HG03103 (cell line): ENCODE data around the gene GRID2.

ENCODE experiments used
- ATAC-seq: cut with Tn5 transposase; IDR thresholded peaks from one replicate; pipeline ENCODE4 v1.9.1; 2021; ENCODE audit warnings: low read depth; ENCODE audit not compliant: unreplicated experiment

The GRID2 gene

DNA sequence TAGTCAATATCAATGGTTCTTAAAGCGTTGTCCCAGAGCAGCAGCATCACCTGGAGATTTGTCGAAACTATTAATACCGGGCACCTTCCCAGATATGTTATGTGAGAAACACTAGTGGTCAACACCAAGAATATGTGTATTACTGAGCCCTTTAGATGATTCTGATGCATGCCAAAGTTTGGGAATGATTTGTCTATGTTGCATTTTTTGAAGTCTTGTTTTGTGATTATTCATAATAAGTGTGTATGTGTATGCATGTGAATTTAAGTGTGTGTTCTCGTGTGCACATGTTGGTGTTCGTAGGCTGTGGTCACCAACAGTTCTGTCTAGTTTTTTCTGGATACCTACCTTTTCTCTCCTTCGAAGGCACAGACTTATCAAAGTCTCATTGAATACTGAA lies 749.4 kb downstream of the GRID2 start:
- no peak for ATAC-seq

DNA sequence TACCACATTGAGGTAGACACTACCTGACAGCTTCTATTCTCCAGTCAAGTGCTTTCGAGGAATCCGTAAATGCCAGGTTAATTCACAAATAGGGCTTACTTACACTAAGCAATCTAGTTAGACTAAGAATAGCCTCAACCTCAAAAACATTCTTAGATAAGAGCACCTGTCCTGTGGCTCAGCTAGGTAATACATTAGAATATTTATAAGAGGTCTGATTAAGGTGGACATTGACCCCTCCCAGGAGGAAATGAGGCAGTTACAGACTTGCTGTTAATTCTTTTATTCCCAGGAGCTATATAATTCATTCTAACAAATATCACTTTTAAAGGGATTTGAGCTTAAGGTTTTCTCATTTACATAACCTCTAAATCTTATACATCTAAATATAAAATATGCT lies 758.1 kb downstream of the GRID2 start:
- ATAC-seq: no peak

GRCh38 chr4:93063325-93063724 lies 759.6 kb downstream of the GRID2 start:
- ATAC-seq: no peak

GRCh38 chr4:93065790-93066189 lies 762.0 kb downstream of the GRID2 start:
- ATAC-seq: no peak

DNA sequence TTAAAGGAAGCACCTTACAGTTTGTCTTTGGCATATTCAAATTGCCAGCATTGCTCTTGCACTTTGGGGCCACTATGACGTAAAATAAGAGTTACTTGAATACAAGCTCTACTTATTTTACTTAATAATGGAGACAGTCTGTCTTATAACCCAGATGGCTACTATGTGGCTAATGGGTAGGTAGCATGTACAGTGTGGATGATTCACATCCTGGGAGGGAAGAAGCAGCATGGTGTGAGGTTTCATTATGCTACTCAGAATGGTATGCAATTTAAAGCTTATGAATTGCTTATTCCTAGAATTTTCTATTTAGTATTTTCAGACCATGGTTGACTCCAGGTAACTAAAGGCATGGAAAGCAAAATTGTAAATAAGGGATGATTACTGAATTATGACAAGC lies 763.0 kb downstream of the GRID2 start:
- ATAC-seq: no peak

DNA sequence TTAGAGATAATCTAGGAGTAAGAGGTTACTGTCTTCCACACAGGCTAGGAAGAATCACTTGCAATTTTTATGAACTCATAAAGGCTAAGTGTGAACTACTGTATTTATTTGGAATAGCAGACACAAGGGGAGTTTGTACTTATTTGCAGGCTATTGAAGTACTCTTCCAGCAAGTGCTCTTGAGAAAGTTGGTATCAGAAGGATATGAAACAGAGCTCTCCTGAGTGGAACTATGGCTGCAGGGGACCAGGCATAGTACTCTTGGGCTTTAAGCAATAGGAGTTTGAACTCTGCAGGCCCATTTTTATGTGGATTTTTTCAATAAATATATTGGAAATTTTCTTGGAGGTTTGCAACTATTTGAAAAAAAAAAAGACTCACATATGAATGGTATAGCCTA lies 768.5 kb downstream of the GRID2 start:
- no peak for ATAC-seq

GRCh38 chr4:93080316-93080715 lies 776.5 kb downstream of the GRID2 start:
- ATAC-seq: no peak

DNA sequence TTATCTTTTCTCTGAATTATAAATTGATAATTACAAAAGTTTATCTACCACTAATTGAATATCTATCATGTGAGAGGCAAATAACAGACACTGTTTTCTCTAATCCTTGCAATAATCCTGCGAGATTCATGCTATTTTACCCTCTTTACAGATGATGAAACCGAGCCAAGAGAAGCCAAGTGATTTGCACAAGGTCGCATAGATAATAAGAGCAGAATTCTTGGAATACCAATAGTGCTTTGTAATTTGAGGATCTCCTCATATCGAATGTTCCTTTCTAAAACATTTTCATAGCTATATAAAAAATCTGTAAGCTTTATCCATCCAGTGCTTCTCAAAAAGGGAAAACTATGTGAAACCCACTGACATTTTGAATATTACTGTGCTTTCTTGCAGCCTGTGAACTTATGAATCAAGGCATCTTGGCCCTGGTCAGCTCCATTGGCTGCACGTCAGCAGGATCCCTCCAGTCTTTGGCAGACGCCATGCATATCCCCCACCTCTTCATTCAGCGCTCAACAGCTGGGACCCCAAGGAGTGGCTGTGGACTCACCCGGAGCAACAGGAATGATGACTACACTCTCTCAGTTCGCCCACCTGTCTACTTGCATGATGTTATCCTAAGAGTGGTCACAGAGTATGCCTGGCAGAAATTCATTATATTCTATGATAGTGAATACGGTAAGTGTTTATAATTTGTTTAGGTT lies 781.0 kb downstream of the GRID2 start:
- ATAC-seq: no peak

- no peak for ATAC-seq
Measured at GRCh38 chr4:93086356-93086755, 782.6 kb downstream of the GRID2 start.

DNA sequence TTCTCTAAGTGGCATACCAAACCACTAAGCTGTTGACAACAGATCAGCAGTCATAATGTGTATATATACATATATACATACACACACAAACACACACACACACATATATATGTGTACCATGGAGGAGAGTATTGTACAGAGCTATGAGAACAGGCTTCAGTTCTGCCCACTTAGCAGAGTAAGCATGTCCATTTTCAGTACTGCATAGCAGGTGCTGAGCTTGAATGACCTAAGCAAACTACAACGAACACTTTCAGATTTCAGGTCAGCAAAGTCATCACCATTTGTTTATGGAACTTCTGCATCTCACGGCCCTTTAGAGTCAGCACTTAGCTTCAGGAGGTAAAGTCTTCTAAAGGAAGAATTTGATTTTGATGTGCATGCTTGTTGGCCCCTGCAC lies 789.0 kb downstream of the GRID2 start:
- no peak for ATAC-seq

- no peak for ATAC-seq
Measured at GRCh38 chr4:93103042-93103441, 799.3 kb downstream of the GRID2 start.

GRCh38 chr4:93116624-93117023 lies 812.9 kb downstream of the GRID2 start:
- no peak for ATAC-seq

DNA sequence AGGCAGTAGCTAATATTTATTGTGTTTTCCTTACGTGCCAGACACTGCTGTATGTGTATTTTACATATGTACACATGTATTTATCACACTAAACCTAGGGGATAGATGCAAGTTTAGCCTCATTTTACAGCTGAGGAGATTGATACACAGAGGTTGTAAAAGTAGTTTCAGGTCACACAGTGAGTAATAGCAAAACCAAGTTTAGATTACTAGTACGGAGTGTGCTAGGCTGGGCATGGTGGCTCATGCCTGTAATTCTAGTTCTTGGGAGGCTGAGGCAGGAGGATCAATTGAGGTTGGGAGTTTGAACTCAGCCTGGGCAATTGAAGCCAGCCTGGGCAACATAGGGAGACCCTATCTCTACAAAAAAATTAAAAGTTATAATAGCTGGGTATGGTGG lies 823.7 kb downstream of the GRID2 start:
- ATAC-seq: no peak

DNA sequence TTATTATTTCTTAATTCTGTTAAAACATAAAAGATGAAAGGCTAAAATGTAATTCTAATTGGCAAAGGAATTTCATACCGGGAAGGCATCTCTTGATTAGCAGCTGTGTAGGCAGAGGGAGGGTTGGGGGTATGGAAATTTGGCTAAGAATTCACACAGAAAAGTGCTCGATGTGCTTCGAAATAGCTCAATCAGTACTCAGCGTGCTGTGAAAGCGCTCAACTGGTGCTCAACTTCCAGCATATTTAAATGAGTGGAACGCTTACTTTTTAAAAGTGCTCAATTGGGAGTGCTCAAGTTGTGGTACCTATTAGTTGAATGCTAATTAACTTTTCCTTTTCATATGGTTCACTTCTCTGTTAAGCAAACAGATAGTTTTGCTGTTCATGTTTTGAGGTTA lies 828.9 kb downstream of the GRID2 start:
- no peak for ATAC-seq

DNA sequence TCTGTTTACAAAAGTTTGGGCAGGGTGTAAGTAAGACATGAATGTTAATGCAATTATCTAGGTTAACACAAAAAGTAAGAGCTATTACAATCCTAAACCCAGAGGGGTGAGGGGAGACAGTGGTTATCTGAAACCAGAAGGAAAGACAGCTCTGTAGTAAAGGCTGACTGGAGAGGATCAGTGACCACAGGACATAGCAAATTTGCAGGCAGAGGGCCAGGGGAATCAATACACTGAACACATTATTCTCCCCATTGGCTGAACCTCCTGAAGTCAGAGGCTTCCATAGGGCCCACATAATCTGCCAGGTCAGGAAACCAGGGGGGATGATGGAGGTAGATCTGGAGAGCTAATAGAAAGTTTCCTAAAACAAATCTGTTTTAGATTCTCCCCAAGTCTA lies 835.4 kb downstream of the GRID2 start:
- ATAC-seq: no peak

GRCh38 chr4:93143902-93144301 lies 840.1 kb downstream of the GRID2 start:
- ATAC-seq: no peak

DNA sequence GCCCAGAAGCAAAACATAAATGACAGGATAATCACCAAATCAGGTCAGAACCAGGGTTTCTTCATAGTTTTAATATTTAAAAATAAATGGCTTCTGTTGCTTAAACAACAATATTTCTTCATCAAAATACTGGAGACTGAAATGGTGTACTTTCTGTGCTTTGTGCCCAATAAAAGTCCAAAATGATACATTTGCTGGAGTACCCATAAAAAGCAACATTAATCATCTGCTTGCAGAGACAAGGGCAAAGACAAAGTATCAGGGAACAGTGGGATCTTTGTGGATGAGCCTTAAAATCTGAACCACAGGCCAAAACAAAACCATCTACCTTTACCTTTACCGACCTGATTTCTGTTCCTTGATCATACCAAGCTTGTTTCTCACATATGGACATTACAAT lies 840.9 kb downstream of the GRID2 start:
- no peak for ATAC-seq

DNA sequence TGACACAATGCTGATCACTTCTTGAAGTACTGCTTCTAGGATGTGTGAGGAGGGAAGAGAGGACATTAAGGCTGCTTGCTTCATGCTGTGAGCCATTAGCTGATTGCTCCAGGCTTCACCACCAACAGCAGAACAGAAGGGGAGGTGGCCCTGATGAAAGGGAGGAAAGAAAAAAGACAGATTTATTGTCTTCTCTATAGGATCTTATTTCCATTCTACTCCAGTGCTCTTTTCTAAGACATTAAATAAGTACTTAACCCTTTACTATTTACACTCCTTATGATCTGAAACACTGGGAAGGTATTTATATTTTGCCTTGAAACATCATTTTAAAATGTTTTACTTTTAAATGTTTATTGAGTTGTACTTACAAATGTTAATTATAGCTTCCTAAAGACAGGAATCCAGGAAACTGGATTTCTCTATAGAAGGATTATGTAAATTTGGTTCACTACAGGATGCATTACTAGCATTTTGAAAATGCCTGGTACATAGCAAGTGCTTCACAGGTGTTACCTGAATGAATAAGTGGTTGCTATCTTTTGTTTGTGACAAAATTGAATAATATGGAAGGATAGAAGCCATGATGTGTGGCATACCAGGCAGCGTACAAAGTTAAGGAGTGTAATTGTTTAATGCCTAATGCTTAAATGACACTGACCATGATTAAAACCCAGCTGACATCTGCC lies 843.9 kb downstream of the GRID2 start:
- no peak for ATAC-seq

GRCh38 chr4:93152491-93152890 lies 848.7 kb downstream of the GRID2 start:
- ATAC-seq: no peak

- no peak for ATAC-seq
Measured at GRCh38 chr4:93157986-93158385, 854.2 kb downstream of the GRID2 start.

- ATAC-seq: no peak
Measured at GRCh38 chr4:93168053-93168452, 864.3 kb downstream of the GRID2 start.

DNA sequence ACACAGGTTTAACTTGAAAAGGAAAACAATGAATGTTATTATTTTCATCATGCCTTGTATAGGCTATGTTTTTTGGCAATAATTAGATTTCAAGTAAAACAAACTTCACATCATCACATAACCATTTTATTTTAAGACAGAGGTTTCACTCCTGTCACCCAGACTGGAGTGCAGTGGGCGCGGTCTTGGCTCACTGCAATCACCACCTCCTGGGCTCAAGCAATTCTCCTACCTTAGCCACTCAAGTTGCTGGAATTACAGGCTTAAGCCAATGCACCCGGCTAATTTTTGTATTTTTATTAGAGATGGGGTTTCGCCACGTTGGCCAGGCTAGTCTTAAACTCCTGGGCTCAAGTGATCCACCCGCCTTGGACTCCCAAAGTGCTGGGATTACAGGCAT lies 866.2 kb downstream of the GRID2 start:
- no peak for ATAC-seq
